OCI-LY7 (cell line): Measurements from ENCODE around the gene USF2. TPM values are rescaled to one million over a fixed set of nuclear protein-coding genes. Genes with fewer than 3 reads are reported as not detected.

Experiments used
- BruUV-seq: library from RNA; stranded (reverse); fragments of 400-500 nt; replicated peaks from 2 replicates; lab custom pipeline; 2021; lab: Mats Ljungman, UMichigan
- CTCF ChIA-PET: fragments of 300-600 bp; sonication (Branson Sonifier 250); formaldehyde crosslinking; loops from one replicate; lab custom pipeline; 2022; ENCODE audit warnings: antibody characterized with exemption; ENCODE audit not compliant: unreplicated experiment; lab: Charles Lee
- POLR2A ChIA-PET: fragments of 300-600 bp; sonication (Branson Sonifier 250); formaldehyde crosslinking; loops from one replicate; lab custom pipeline; 2022; ENCODE audit warnings: antibody characterized with exemption; lab: Charles Lee
- DNase-seq: peaks from one replicate; pipeline ENCODE4 v3.0.0-alpha.2; 2015; ENCODE audit warnings: low spot score
- H2AFZ ChIP-seq: fragments of 200-600 bp; sonication (generic), shearing (Covaris generic); 2 replicates; pipeline ENCODE4 v1.6.1; 2014; ENCODE audit warnings: mild to moderate bottlenecking, antibody characterized with exemption, low read length, moderate library complexity
- H3K27ac ChIP-seq: fragments of 200-600 bp; sonication (generic); 2 replicates; pipeline ENCODE4 v1.5.1; 2014; ENCODE audit warnings: mixed run types, low read depth, mild to moderate bottlenecking, moderate library complexity, low read length, inconsistent platforms; ENCODE audit not compliant: poor library complexity, severe bottlenecking
- H3K36me3 ChIP-seq: fragments of 200-600 bp; sonication (generic); 2 replicates; pipeline ENCODE4 v1.6.1; 2014; ENCODE audit warnings: mild to moderate bottlenecking, antibody characterized with exemption, low read length, moderate library complexity, mixed read lengths; ENCODE audit not compliant: insufficient read depth
- H3K4me1 ChIP-seq: fragments of 200-600 bp; sonication (generic); 2 replicates; pipeline ENCODE4 v1.5.1; 2014; ENCODE audit warnings: mild to moderate bottlenecking, low read length; ENCODE audit not compliant: insufficient read depth, poor library complexity, severe bottlenecking
- H3K4me2 ChIP-seq: fragments of 200-600 bp; sonication (generic); 2 replicates; pipeline ENCODE4 v1.6.1; 2014; ENCODE audit warnings: mild to moderate bottlenecking, low read length
- H3K4me3 ChIP-seq: fragments of 200-600 bp; sonication (generic); 2 replicates; pipeline ENCODE4 v1.5.1; 2014; ENCODE audit warnings: mild to moderate bottlenecking, low read depth, low read length; ENCODE audit not compliant: poor library complexity, severe bottlenecking
- H3K79me2 ChIP-seq: fragments of 200-600 bp; sonication (generic); 2 replicates; pipeline ENCODE4 v1.6.1; 2016; ENCODE audit warnings: low read depth, mild to moderate bottlenecking, low read length, moderate library complexity, mixed read lengths; ENCODE audit not compliant: insufficient read depth
- H3K9me2 ChIP-seq: fragments of 200-600 bp; sonication (generic); 2 replicates; pipeline ENCODE4 v1.6.1; 2016; ENCODE audit warnings: mild to moderate bottlenecking, low read length, mixed read lengths; ENCODE audit not compliant: insufficient read depth
- H3K9me3 ChIP-seq: fragments of 200-600 bp; sonication (generic); 2 replicates; pipeline ENCODE4 v1.6.1; 2014; ENCODE audit warnings: mild to moderate bottlenecking, mixed run types, low read length, mixed read lengths
- H4K20me1 ChIP-seq: fragments of 200-600 bp; sonication (generic); 2 replicates; pipeline ENCODE4 v1.6.1; 2014; ENCODE audit warnings: mild to moderate bottlenecking, antibody characterized with exemption, low read length, moderate library complexity, mixed read lengths; ENCODE audit not compliant: insufficient read depth
- EZH2phosphoT487 ChIP-seq: fragments of 200-600 bp; sonication (generic); IDR thresholded peaks from 2 replicates; pipeline ENCODE4 v1.6.1; 2018; ENCODE audit warnings: low read depth, borderline replicate concordance, mild to moderate bottlenecking, mixed run types, antibody characterized with exemption, low read length, moderate library complexity, mixed read lengths
- intact Hi-C: fragments of 100-400 bp; cut with micrococcal nuclease; formaldehyde crosslinking; loops from one replicate; pipeline ENCODE4 v1.10.0; 2022; ENCODE audit not compliant: unreplicated experiment
- total RNA-seq, 2 experiments: library from RNA; depleted of rRNA in 1 of 2; stranded (reverse); fragments of >200 nt in 1 of 2; shearing (Covaris generic) in 1 of 2; gene quantifications; 2 replicates each; pipeline ENCODE4 v1.2.3, GENCODE V29; 2014 to 2022
- TF ChIP-seq, protein P1 (sequence below): fragments of 200-600 bp; sonication (generic); conservative IDR thresholded peaks from 2 replicates; pipeline ENCODE4 v1.5.1; 2014; ENCODE audit warnings: mild to moderate bottlenecking, antibody characterized with exemption, low read length, moderate library complexity, mixed read lengths

USF2 gene
- total RNA-seq, 2 experiments from 2014 or later = 105 to 155 TPM

DNA sequence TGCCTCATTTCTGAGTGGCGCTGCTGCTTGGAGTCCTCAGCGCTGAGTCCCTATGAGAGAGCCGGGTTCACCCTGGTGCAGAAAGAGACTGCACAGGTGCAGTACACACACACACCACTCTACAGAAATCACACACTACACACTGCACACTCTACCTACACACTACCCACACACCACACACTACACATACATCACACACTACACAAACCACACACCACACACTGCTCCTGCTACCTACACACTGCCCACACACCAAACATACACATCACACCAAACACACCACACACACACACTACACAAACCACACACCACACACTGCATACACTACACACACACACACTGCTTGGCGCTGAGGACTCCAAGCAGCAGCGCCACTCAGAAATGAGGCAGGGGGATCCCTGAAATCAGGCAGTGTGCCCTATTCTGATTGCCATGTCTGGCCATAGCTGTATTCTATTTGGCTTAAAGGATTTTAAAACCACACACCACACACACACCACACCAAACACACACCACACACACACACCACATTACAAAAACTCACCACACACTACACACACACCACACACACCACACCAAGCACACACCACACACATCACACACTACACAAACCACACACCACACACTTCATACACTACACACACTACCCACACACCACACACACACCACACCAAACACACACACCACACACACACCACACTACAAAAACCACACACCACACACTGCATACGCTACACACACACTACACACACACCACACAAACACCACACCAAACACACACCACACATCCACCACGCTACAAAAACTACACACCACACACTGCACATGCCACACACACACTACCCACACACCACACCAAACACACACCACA lies 28.1 kb downstream of the USF2 start:
- Histone ChIP-seq H3K79me2 (no peaks in the 10 kb centered on the region), H3K36me3 (0 out of 2 replicates have a peak, but pooled peaks cover 3% of the 10 kb centered on the region), H3K4me2 (peak overlapping the region; percentile 80), H3K4me3 (peak overlapping the region; percentile 63), H3K27ac (peak overlapping the region; percentile 88), H3K9me2 (no peaks in the 10 kb centered on the region), H4K20me1 (no peaks in the 10 kb centered on the region), H2AFZ (no peak overlapping the region), H3K9me3 (no peaks in the 10 kb centered on the region), H3K4me1 (peaks cover 78% of the 10 kb centered on the region)
- CTCF ChIA-PET = interaction anchor here (0.9 kb wide), 1 partner anchor 34 kb away, joined by 3 read pairs; no protein-coding TSS in a partner anchor
- intact Hi-C loops = loop anchor here (1.0 to 5.0 kb wide), 4 partner anchors 24 to 85 kb away; no protein-coding TSS in a partner anchor
- POLR2A ChIA-PET = interaction anchor here (0.7 to 1.6 kb wide), 3 partner anchors 9 to 211 kb away, joined by 3 to 9 read pairs (median 4); no protein-coding TSS in a partner anchor
- peak; percentile 72 for DNase-seq
- TF ChIP-seq, protein P1, sequence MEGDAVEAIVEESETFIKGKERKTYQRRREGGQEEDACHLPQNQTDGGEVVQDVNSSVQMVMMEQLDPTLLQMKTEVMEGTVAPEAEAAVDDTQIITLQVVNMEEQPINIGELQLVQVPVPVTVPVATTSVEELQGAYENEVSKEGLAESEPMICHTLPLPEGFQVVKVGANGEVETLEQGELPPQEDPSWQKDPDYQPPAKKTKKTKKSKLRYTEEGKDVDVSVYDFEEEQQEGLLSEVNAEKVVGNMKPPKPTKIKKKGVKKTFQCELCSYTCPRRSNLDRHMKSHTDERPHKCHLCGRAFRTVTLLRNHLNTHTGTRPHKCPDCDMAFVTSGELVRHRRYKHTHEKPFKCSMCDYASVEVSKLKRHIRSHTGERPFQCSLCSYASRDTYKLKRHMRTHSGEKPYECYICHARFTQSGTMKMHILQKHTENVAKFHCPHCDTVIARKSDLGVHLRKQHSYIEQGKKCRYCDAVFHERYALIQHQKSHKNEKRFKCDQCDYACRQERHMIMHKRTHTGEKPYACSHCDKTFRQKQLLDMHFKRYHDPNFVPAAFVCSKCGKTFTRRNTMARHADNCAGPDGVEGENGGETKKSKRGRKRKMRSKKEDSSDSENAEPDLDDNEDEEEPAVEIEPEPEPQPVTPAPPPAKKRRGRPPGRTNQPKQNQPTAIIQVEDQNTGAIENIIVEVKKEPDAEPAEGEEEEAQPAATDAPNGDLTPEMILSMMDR = no peak; the same call in 1 of the 2 replicates
- TF ChIP-seq EZH2phosphoT487 = no peak
- TSS peak; percentile 75 for BruUV-seq

DNA sequence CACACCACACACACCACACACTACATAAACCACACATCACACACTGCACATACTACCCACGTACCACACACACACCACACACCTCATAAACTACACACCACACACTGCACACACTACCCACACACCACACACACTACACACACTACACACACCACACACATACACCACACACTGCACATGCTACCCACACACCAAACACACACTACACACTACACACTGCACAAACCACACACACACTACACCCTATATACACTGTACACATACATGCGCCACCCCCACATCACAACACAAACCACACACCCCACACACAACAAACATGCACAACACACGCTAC lies 28.7 kb downstream of the USF2 start:
- Histone ChIP-seq H4K20me1 (no peaks in the 10 kb centered on the region), H3K79me2 (no peaks in the 10 kb centered on the region), H2AFZ (no peak overlapping the region), H3K4me1 (peaks cover 72% of the 10 kb centered on the region), H3K9me2 (no peaks in the 10 kb centered on the region), H3K4me3 (no peak overlapping the region), H3K4me2 (peak overlapping the region; percentile 80; the same call in 1 of the 2 replicates), H3K36me3 (0 out of 2 replicates have a peak, but pooled peaks cover 3% of the 10 kb centered on the region), H3K9me3 (no peaks in the 10 kb centered on the region), H3K27ac (peak overlapping the region; percentile 88)
- intact Hi-C loops = loop anchor here (2.0 to 5.0 kb wide), 3 partner anchors 23 to 85 kb away; no protein-coding TSS in a partner anchor
- no peak for TF ChIP-seq EZH2phosphoT487
- no TSS peak for BruUV-seq
- ChIA-PET CTCF (no interaction called here), POLR2A (no interaction called here)
- DNase-seq = no peak

DNA sequence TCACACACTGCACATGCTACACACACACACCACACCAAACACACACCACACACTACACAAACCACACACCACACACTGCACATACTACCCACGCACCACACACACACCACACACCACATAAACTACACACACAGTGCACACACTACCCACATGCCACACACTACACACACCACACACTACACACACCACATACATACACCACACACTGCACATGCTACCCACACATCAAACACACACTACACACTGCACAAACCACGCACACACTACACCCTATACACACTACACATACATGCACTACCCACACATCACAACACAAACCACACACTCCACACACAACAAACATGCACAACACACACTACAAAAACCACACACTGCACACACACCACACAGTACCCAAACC lies 29.2 kb downstream of the USF2 start:
- Histone ChIP-seq H2AFZ (no peak overlapping the region), H3K4me2 (no peak overlapping the region), H3K4me3 (no peak overlapping the region), H3K4me1 (peaks cover 67% of the 10 kb centered on the region), H3K9me3 (no peaks in the 10 kb centered on the region), H3K9me2 (no peaks in the 10 kb centered on the region), H3K27ac (peak overlapping the region; percentile 88), H4K20me1 (no peaks in the 10 kb centered on the region), H3K36me3 (0 out of 2 replicates have a peak, but pooled peaks cover 3% of the 10 kb centered on the region), H3K79me2 (no peaks in the 10 kb centered on the region)
- no peak for TF ChIP-seq EZH2phosphoT487
- TF ChIP-seq, protein P1 = no peak
- no peak for DNase-seq
- intact Hi-C loops = loop anchor here (2.0 to 5.0 kb wide), 3 partner anchors 23 to 86 kb away; no protein-coding TSS in a partner anchor
- POLR2A ChIA-PET = no interaction called here
- CTCF ChIA-PET = no interaction called here
- no TSS peak for BruUV-seq
